Ishikawa (cell line): ENCODE results near the gene CD53.

Source experiments
- CREB1 ChIP-seq: IDR thresholded peaks from 2 replicates; pipeline ENCODE4 v1.6.1; 2012; ENCODE audit warnings: low read depth
- EGR1 ChIP-seq: IDR thresholded peaks from 2 replicates; pipeline ENCODE4 v1.6.1; 2012
- NFIC ChIP-seq: IDR thresholded peaks from 2 replicates; pipeline ENCODE4 v1.6.1; 2012
- RAD21 ChIP-seq: IDR thresholded peaks from 2 replicates; pipeline ENCODE4 v1.6.1; 2012; ENCODE audit warnings: low read depth
- REST ChIP-seq: IDR thresholded peaks from 2 replicates; pipeline ENCODE4 v1.6.1; 2012; ENCODE audit warnings: low read depth, mild to moderate bottlenecking
- TAF1 ChIP-seq: IDR thresholded peaks from 2 replicates; pipeline ENCODE4 v1.6.1; 2012; ENCODE audit warnings: low read depth, mild to moderate bottlenecking
- TCF12 ChIP-seq: IDR thresholded peaks from 2 replicates; pipeline ENCODE4 v1.6.1; 2012; ENCODE audit warnings: low read depth
- TEAD4 ChIP-seq: IDR thresholded peaks from 2 replicates; pipeline ENCODE4 v1.6.1; 2012
- ZBTB7A ChIP-seq: IDR thresholded peaks from 2 replicates; pipeline ENCODE4 v1.6.1; 2012; ENCODE audit warnings: low read depth
- TF ChIP-seq, protein P1 (sequence below): IDR thresholded peaks from 2 replicates; pipeline ENCODE4 v1.6.1; 2012

DNA sequence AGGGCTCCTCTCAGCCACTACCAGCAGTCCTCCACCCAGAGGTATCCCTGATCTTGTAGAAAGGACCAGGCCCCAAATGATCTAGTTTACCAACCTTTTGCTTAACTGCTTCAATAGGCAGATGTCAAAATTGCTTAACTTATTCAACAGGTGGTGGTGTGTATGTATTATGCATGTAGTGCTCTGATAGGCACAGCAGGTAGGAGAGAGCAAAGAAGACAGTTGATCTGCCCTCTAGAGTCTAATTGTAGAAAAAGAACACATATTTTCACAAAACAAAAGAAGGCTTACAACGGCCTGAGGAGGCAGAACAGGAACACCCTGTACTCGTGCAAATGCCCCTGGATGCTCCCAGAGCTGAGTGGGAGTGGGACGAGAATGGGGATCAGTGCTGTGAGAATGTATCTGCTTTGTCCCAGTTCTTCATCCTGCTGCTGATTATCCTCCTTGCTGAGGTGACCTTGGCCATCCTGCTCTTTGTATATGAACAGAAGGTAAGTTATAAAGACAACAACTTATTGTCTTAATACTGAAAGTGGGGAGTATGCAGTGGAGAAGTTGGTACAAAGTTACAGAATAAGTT is 21.1 kb downstream of the CD53 start:
- no peak for TF ChIP-seq TEAD4
- TF ChIP-seq, protein P1, sequence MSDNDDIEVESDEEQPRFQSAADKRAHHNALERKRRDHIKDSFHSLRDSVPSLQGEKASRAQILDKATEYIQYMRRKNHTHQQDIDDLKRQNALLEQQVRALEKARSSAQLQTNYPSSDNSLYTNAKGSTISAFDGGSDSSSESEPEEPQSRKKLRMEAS = no peak
- no peak for TF ChIP-seq REST
- TF ChIP-seq TAF1 = no peak
- TF ChIP-seq CREB1 = no peak
- no peak for TF ChIP-seq EGR1
- TF ChIP-seq TCF12 = no peak
- TF ChIP-seq NFIC = no peak
- TF ChIP-seq RAD21 = no peak
- TF ChIP-seq ZBTB7A = no peak
